Measurements from ENCODE around the gene PYGB. TPM values are rescaled to one million over a fixed set of nuclear protein-coding genes. Genes with fewer than 3 reads are reported as not detected.

Gene PYGB
- total and polyA plus RNA-seq, 2 donors (not counting 1 experiment from before 2014, with no cell fraction given), result 22.5 to 30.6 TPM

DNA sequence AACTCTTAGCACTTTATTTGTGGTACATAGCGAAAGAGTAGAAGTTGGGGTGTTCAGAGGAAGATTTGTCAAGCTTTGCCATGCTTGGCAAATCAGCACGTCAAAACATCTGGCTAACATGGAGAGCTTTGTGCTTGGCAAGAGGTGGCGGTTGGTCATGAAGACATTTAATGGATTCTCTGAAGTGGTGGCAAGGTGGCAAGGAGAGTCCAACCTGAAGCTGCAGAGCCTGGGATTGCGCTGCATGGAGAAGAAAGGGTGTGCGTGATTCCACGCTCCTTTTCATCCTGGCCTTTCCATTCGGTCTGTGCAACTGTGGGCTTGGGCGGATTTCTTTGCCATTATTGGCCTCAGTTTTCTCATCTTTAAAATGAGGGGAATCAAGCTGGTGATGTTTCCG lies 3.1 kb downstream of the PYGB start:
- ATAC-seq (ENCODE audit: low read depth) (no peak), DNase-seq (no peak)
- ChIA-PET CTCF (interaction anchor here (1.4 kb wide), 1 partner anchor 146 kb away, joined by 4 read pairs; no protein-coding TSS in a partner anchor), POLR2A (no interaction called here)
- Histone ChIP-seq H3K9me3 (ENCODE audit: control extremely low read depth in 1 of 3, control insufficient read depth in 2 of 3, insufficient read depth in 1 of 3, low read length in 2 of 3) (no peaks in the 10 kb centered on the region), H3K4me3 (ENCODE audit: control extremely low read depth in 1 of 5, extremely low read depth in 1 of 5, insufficient read depth in 1 of 5, low read depth in 2 of 5, low read length in 4 of 5) (no peak overlapping the region), H3K79me2 (ENCODE audit: control insufficient read depth, insufficient read depth, low read length) (peaks cover 46% of the 10 kb centered on the region), H3K36me3 (replicated peaks in 1 of 2; ENCODE audit: control extremely low read depth in 1 of 2, control insufficient read depth in 1 of 2, extremely low read depth in 1 of 2, insufficient read depth in 2 of 2, low read length in 1 of 2) (peaks cover 1 to 9% of the 10 kb centered on the region in 2 experiments), H4K20me1 (ENCODE audit: control insufficient read depth, insufficient read depth, low read length, poor library complexity, severe bottlenecking) (no peaks in the 10 kb centered on the region), H3K27ac (ENCODE audit: low read length in 2 of 2) (no peak overlapping the region), H3K27me3 (replicated peaks in 1 of 4; ENCODE audit: control extremely low read depth in 1 of 4, control insufficient read depth in 3 of 4, insufficient read depth in 4 of 4, low read length in 3 of 4) (peaks cover 0 to 6% (median 3%) of the 10 kb centered on the region in 4 experiments), H3K4me1 (ENCODE audit: control insufficient read depth in 2 of 2, insufficient read depth in 2 of 2, low read length in 2 of 2) (peaks cover 18 to 21% of the 10 kb centered on the region in 2 donors), H3K4me2 (replicated peaks; ENCODE audit: low read depth, low read length, poor library complexity, severe bottlenecking) (no peak overlapping the region), H2AFZ (ENCODE audit: insufficient read depth, low read depth, low read length, poor library complexity, severe bottlenecking) (no peak overlapping the region), H3K9ac (ENCODE audit: low read length) (no peak overlapping the region)
- Mint-ChIP-seq H3K27me3 (no peaks in the 10 kb centered on the region), H3K27ac (no peak overlapping the region), H3K4me1 (peaks cover 31% of the 10 kb centered on the region), H3K4me3 (no peak overlapping the region), H3K9me3 (ENCODE audit: insufficient read depth) (no peaks in the 10 kb centered on the region)
- no peak for TF ChIP-seq EZH2 (IDR thresholded peaks at IDR 0.05; ENCODE audit: borderline replicate concordance, insufficient read depth, low read depth, low read length, poor library complexity, severe bottlenecking)
- TF ChIP-seq, protein P1, sequence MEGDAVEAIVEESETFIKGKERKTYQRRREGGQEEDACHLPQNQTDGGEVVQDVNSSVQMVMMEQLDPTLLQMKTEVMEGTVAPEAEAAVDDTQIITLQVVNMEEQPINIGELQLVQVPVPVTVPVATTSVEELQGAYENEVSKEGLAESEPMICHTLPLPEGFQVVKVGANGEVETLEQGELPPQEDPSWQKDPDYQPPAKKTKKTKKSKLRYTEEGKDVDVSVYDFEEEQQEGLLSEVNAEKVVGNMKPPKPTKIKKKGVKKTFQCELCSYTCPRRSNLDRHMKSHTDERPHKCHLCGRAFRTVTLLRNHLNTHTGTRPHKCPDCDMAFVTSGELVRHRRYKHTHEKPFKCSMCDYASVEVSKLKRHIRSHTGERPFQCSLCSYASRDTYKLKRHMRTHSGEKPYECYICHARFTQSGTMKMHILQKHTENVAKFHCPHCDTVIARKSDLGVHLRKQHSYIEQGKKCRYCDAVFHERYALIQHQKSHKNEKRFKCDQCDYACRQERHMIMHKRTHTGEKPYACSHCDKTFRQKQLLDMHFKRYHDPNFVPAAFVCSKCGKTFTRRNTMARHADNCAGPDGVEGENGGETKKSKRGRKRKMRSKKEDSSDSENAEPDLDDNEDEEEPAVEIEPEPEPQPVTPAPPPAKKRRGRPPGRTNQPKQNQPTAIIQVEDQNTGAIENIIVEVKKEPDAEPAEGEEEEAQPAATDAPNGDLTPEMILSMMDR (IDR thresholded peaks at IDR 0.05), result no peak
- intact Hi-C loops (cut with micrococcal nuclease), result no loop called here
- 94% methylated on average over 6 of the region's 9 CpGs for WGBS (ENCODE audit: insufficient coverage)

DNA sequence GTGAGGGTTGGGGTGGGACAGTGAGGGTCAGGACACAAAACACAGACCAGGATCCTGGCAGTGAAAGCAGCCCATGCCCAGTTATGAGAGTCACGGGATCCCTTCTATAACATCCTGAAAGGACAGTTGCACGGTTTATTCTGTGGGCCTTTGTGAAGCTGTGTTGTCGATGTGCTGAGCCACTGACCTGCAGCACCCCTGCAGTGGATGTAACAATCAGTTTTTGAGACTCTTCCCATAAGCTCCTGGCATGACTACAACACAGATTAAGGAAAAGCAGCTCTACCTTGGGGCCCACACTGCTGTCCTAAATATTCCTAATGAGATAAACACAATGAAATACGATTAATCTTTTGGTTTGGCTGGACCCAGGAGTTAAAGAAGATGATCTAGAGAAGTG lies 3.7 kb downstream of the PYGB start:
- POLR2A ChIA-PET, result no interaction called here
- H3K36me3 ChIP-seq (replicated peaks in 1 of 2; ENCODE audit: control extremely low read depth in 1 of 2, control insufficient read depth in 1 of 2, extremely low read depth in 1 of 2, insufficient read depth in 2 of 2, low read length in 1 of 2), result peaks cover 1 to 9% of the 10 kb centered on the region in 2 experiments
- H3K27ac Mint-ChIP-seq, result no peak overlapping the region
- no peak overlapping the region for H3K27ac ChIP-seq (ENCODE audit: low read length in 2 of 2)
- no peak for TF ChIP-seq EZH2 (IDR thresholded peaks at IDR 0.05; ENCODE audit: borderline replicate concordance, insufficient read depth, low read depth, low read length, poor library complexity, severe bottlenecking)
- TF ChIP-seq, protein P1 (IDR thresholded peaks at IDR 0.05), result no peak
- H3K79me2 ChIP-seq (ENCODE audit: control insufficient read depth, insufficient read depth, low read length), result peaks cover 49% of the 10 kb centered on the region
- peaks cover 5% of the 10 kb centered on the region for H4K20me1 ChIP-seq (ENCODE audit: control insufficient read depth, insufficient read depth, low read length, poor library complexity, severe bottlenecking)
- no peak overlapping the region for H3K4me3 ChIP-seq (ENCODE audit: control extremely low read depth in 1 of 5, extremely low read depth in 1 of 5, insufficient read depth in 1 of 5, low read depth in 2 of 5, low read length in 4 of 5)
- H3K4me2 ChIP-seq (replicated peaks; ENCODE audit: low read depth, low read length, poor library complexity, severe bottlenecking), result no peak overlapping the region
- H3K9ac ChIP-seq (ENCODE audit: low read length), result no peak overlapping the region
- CTCF ChIA-PET, result no interaction called here
- H3K4me1 Mint-ChIP-seq, result peaks cover 25% of the 10 kb centered on the region
- no peaks in the 10 kb centered on the region for H3K9me3 Mint-ChIP-seq (ENCODE audit: insufficient read depth)
- H3K4me1 ChIP-seq (ENCODE audit: control insufficient read depth in 2 of 2, insufficient read depth in 2 of 2, low read length in 2 of 2), result peaks cover 13 to 17% of the 10 kb centered on the region in 2 donors
- no peaks in the 10 kb centered on the region for H3K27me3 Mint-ChIP-seq
- H3K9me3 ChIP-seq (ENCODE audit: control extremely low read depth in 1 of 3, control insufficient read depth in 2 of 3, insufficient read depth in 1 of 3, low read length in 2 of 3), result no peaks in the 10 kb centered on the region
- no peak for ATAC-seq (ENCODE audit: low read depth)
- no peak overlapping the region for H2AFZ ChIP-seq (ENCODE audit: insufficient read depth, low read depth, low read length, poor library complexity, severe bottlenecking)
- DNase-seq, result no peak
- intact Hi-C loops (cut with micrococcal nuclease), result no loop called here
- WGBS (ENCODE audit: insufficient coverage), result 100% methylated on average over 3 of the region's 4 CpGs
- H3K4me3 Mint-ChIP-seq, result no peak overlapping the region
- peaks cover 0 to 6% (median 2%) of the 10 kb centered on the region in 4 experiments for H3K27me3 ChIP-seq (replicated peaks in 1 of 4; ENCODE audit: control extremely low read depth in 1 of 4, control insufficient read depth in 3 of 4, insufficient read depth in 4 of 4, low read length in 3 of 4)

All from B cell (primary cell).